ENCODE measurements around the gene CNOT11. TPM values are rescaled to one million over a fixed set of nuclear protein-coding genes. Genes with fewer than 3 reads are reported as not detected.
"Not testable (repeated sequence)": the region's sequence is repeated elsewhere in the genome, so short reads cannot be mapped to it uniquely, and the experiment has no call there.

The CNOT11 gene
- total RNA-seq = 31.8 TPM
- polyA plus RNA-seq (ENCODE audit: insufficient read depth in 1 of 8, insufficient read length in 8 of 8, low replicate concordance in 1 of 8) = 10 to 100 TPM; 29.8 to 42.4 (median 34.0) TPM
- long read RNA-seq, donor 1, partial matches to known transcripts = 0 of 4 reads
- long read RNA-seq, donor 1, other reads (novel, unspliced or antisense) = 0 of 4 reads
- long read RNA-seq, donor 2, partial matches to known transcripts = 0 of 3 reads
- long read RNA-seq, donor 2, other reads (novel, unspliced or antisense) = 0 of 3 reads
- long read RNA-seq, donor 3, transcript CNOT11-201 (7 exons, 2,599 nt) = major isoform, 16 of 23 reads
- long read RNA-seq, donor 3, partial matches to known transcripts = 6 of 23 reads
- long read RNA-seq, donor 3, other reads (novel, unspliced or antisense) = 0 of 23 reads
- long read RNA-seq, donor 4, partial matches to known transcripts = 0 of 3 reads
- long read RNA-seq, donor 4, other reads (novel, unspliced or antisense) = 0 of 3 reads
- long read RNA-seq, donor 5, transcript CNOT11-201 (7 exons, 2,599 nt) = major isoform, 20 of 59 reads
- long read RNA-seq, donor 5, partial matches to known transcripts = 39 of 59 reads
- long read RNA-seq, donor 5, other reads (novel, unspliced or antisense) = 0 of 59 reads
- long read RNA-seq, donor 6, transcript CNOT11-201 (7 exons, 2,599 nt) = major isoform, 13 of 27 reads
- long read RNA-seq, donor 6, partial matches to known transcripts = 8 of 27 reads
- long read RNA-seq, donor 6, other reads (novel, unspliced or antisense) = 5 of 27 reads
- long read RNA-seq, donor 7, transcript CNOT11-201 (7 exons, 2,599 nt) = major isoform, 8 of 8 reads
- long read RNA-seq, donor 7, partial matches to known transcripts = 0 of 8 reads
- long read RNA-seq, donor 7, other reads (novel, unspliced or antisense) = 0 of 8 reads
- long read RNA-seq, donor 8, partial matches to known transcripts = 17 of 21 reads
- long read RNA-seq, donor 8, other reads (novel, unspliced or antisense) = 0 of 21 reads
- long read RNA-seq, donor 9, partial matches to known transcripts = 15 of 19 reads
- long read RNA-seq, donor 9, other reads (novel, unspliced or antisense) = 0 of 19 reads
- long read RNA-seq, donor 10, transcript CNOT11-201 (7 exons, 2,599 nt) = major isoform, 9 of 10 reads
- long read RNA-seq, donor 10, partial matches to known transcripts = 0 of 10 reads
- long read RNA-seq, donor 10, other reads (novel, unspliced or antisense) = 0 of 10 reads
- long read RNA-seq, donor 11, transcript CNOT11-201 (7 exons, 2,599 nt) = major isoform, 11 of 23 reads
- long read RNA-seq, donor 11, partial matches to known transcripts = 12 of 23 reads
- long read RNA-seq, donor 11, other reads (novel, unspliced or antisense) = 0 of 23 reads

DNA sequence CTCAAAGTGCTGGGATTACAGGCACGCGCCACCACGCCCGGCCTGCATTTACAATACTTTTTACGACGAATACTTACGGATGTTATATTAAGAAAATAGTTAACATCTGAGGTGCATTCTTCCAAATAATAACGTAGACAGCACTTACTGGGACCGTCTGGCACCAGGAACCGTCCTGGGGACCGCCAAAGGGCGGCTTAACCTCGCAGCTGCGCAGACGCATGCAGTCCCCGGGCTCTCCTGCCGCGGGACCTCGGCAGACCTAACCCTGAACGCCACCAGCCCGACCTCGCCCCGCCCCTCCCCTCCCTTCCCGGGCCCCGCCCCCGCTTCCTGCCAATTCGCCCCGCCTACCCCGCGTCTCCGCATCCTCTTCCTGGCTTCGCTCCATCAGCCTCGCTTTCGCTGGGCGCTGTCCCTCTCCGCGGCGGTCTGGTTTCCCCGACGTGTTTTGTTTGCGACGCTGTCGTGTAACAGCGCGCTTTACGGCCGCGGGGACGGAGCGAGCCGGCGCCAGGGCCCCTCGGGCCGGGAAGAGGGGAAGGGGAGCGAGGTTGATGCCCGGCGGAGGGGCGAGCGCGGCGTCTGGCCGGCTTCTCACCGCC is at the start of gene CNOT11:
TSS of gene CNOT11 (plus strand) at position 479 of the 605 bp plus-strand sequence. CDS start at position 558, 79 bp downstream.
- 1% methylated on average over 46 of the region's 63 CpGs for WGBS (ENCODE audit: insufficient coverage)
- no peaks in the 10 kb centered on the region for H3K9me3 ChIP-seq (replicated peaks; ENCODE audit: control insufficient read depth, low read depth, low read length)
- H3K27ac ChIP-seq (ENCODE audit: low read length) = peak within 1 kb of the TSS; percentile 93
- H3K4me1 ChIP-seq (ENCODE audit: control insufficient read depth, insufficient read depth, low read length) = peaks cover 14% of the 10 kb centered on the region
- DNase-seq = peak; percentile 100
- H3K4me3 ChIP-seq (ENCODE audit: low read length) = peak within 1 kb of the TSS; percentile 96
- no peaks in the 10 kb centered on the region for H3K27me3 ChIP-seq (ENCODE audit: control insufficient read depth, insufficient read depth, low read length)
- H3K36me3 ChIP-seq (ENCODE audit: control insufficient read depth, insufficient read depth, low read length) = peaks cover 9% of the 10 kb centered on the region

GRCh38 chr2:101204400-101205115 is 48.1 kb upstream of the CNOT11 start:
- H3K36me3 ChIP-seq (ENCODE audit: control insufficient read depth, insufficient read depth, low read length) = no peaks in the 10 kb centered on the region
- H3K4me1 ChIP-seq (ENCODE audit: control insufficient read depth, insufficient read depth, low read length) = no peaks in the 10 kb centered on the region
- H3K27me3 ChIP-seq (ENCODE audit: control insufficient read depth, insufficient read depth, low read length) = no peaks in the 10 kb centered on the region
- WGBS (ENCODE audit: insufficient coverage) = 100% methylated on average over 1 of the region's 4 CpGs
- H3K4me3 ChIP-seq (ENCODE audit: low read length) = no peak overlapping the region
- H3K27ac ChIP-seq (ENCODE audit: low read length) = no peak overlapping the region
- DNase-seq = no peak
- H3K9me3 ChIP-seq (replicated peaks; ENCODE audit: control insufficient read depth, low read depth, low read length) = peaks cover under 1% of the 10 kb centered on the region

- WGBS (ENCODE audit: insufficient coverage) = 45% methylated on average over 10 of the region's 15 CpGs
- H3K9me3 ChIP-seq (replicated peaks; ENCODE audit: control insufficient read depth, low read depth, low read length) = peaks cover 3% of the 10 kb centered on the region
- H3K27me3 ChIP-seq (ENCODE audit: control insufficient read depth, insufficient read depth, low read length) = no peaks in the 10 kb centered on the region
- no peak overlapping the region for H3K27ac ChIP-seq (ENCODE audit: low read length)
- peak; percentile 88 for DNase-seq
- peak overlapping the region; percentile 17 for H3K4me3 ChIP-seq (ENCODE audit: low read length)
- no peaks in the 10 kb centered on the region for H3K4me1 ChIP-seq (ENCODE audit: control insufficient read depth, insufficient read depth, low read length)
- no peaks in the 10 kb centered on the region for H3K36me3 ChIP-seq (ENCODE audit: control insufficient read depth, insufficient read depth, low read length)
These were observed 46.9 kb upstream of the CNOT11 start for GRCh38 chr2:101205521-101206479.

GRCh38 chr2:101208830-101209229 is 43.9 kb upstream of the CNOT11 start:
- no CpG with 5 or more reads among the region's 4 CpGs for WGBS (ENCODE audit: insufficient coverage)
- H3K27me3 ChIP-seq (ENCODE audit: control insufficient read depth, insufficient read depth, low read length) = no peaks in the 10 kb centered on the region
- H3K9me3 ChIP-seq (replicated peaks; ENCODE audit: control insufficient read depth, low read depth, low read length) = peaks cover 3% of the 10 kb centered on the region
- no peak for DNase-seq
- H3K36me3 ChIP-seq (ENCODE audit: control insufficient read depth, insufficient read depth, low read length) = no peaks in the 10 kb centered on the region
- no peak overlapping the region for H3K4me3 ChIP-seq (ENCODE audit: low read length)
- H3K27ac ChIP-seq (ENCODE audit: low read length) = no peak overlapping the region
- no peaks in the 10 kb centered on the region for H3K4me1 ChIP-seq (ENCODE audit: control insufficient read depth, insufficient read depth, low read length)

DNA sequence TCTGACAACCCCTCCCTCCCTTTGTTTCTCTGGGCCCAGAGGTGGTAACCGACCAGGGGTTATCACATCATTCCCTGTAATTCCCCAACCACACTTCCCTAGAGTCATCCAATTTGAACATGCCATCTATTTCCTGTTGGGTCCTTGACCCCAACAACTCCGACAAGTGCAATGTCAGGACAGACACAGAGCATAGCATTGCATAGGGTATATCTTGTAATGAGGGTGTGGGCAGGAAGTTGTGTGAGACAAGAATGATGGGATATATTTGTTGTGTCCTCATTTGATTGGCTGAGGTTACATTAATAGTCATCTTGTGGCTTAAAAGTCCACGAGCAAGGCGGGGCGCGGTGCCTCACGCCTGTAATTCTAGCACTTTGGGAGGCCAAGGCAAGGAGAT is 33.4 kb upstream of the CNOT11 start:
- H3K27me3 ChIP-seq (ENCODE audit: control insufficient read depth, insufficient read depth, low read length) = no peaks in the 10 kb centered on the region
- no peaks in the 10 kb centered on the region for H3K9me3 ChIP-seq (replicated peaks; ENCODE audit: control insufficient read depth, low read depth, low read length)
- H3K4me3 ChIP-seq (ENCODE audit: low read length) = no peak overlapping the region
- no peaks in the 10 kb centered on the region for H3K4me1 ChIP-seq (ENCODE audit: control insufficient read depth, insufficient read depth, low read length)
- no peaks in the 10 kb centered on the region for H3K36me3 ChIP-seq (ENCODE audit: control insufficient read depth, insufficient read depth, low read length)
- no peak overlapping the region for H3K27ac ChIP-seq (ENCODE audit: low read length)
- DNase-seq = no peak
- WGBS (ENCODE audit: insufficient coverage) = 89% methylated on average over 7 of the region's 7 CpGs

DNA sequence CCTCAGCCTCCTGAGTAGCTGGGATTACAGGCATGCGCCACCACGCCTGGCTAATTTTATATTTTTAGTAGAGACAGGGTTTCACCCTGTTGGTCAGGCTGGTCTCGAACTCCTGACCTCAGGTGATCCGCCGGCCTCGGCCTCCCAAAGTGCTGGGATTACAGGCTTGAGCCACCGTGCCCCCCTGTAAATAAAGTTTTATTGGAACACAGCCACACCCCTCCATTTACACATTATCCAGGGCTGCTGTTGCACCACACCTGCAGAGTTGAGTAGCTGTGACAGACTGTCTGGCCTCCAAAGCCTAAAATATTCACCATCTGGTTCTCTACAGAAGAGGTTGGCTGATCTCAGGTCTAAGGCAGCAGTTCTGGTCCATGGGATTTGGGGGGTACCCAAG is 32.6 kb upstream of the CNOT11 start:
- not testable (repeated sequence) for H3K4me1 ChIP-seq (ENCODE audit: control insufficient read depth, insufficient read depth, low read length); H3K27me3 ChIP-seq (ENCODE audit: control insufficient read depth, insufficient read depth, low read length); H3K9me3 ChIP-seq (replicated peaks; ENCODE audit: control insufficient read depth, low read depth, low read length); H3K27ac ChIP-seq (ENCODE audit: low read length); H3K36me3 ChIP-seq (ENCODE audit: control insufficient read depth, insufficient read depth, low read length); H3K4me3 ChIP-seq (ENCODE audit: low read length); DNase-seq
- WGBS (ENCODE audit: insufficient coverage) = 79% methylated on average over 5 of the region's 7 CpGs

GRCh38 chr2:101223814-101224231 is 28.9 kb upstream of the CNOT11 start:
- WGBS (ENCODE audit: insufficient coverage) = 41% methylated on average over 7 of the region's 7 CpGs
- H3K4me3 ChIP-seq (ENCODE audit: low read length) = no peak overlapping the region

DNA sequence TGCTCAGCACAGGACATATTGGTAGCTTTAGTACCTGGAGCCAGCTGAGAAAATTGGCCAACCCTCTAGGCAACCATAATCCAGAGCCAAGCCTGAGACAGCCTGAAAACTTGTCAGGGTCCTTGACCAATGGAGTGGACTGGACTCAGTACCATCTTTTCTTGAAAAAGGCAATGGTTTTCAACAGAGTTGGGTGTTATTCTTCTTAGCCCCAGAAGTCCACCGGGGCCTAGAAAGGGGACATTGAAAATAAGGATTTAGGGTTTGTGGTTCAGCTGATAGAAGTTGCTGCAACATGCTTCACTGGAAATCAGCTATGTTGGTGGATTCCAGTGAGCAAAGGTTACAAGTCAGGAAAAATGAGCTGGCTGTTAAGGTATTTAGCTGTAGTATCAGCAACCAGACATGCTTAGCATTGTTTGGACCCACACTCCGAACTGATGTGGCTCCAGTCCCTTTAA is 22.1 kb upstream of the CNOT11 start:
- Histone ChIP-seq H3K27ac (ENCODE audit: low read length) (no peak overlapping the region), H3K4me1 (ENCODE audit: control insufficient read depth, insufficient read depth, low read length) (no peaks in the 10 kb centered on the region), H3K27me3 (ENCODE audit: control insufficient read depth, insufficient read depth, low read length) (no peaks in the 10 kb centered on the region), H3K36me3 (ENCODE audit: control insufficient read depth, insufficient read depth, low read length) (no peaks in the 10 kb centered on the region), H3K4me3 (ENCODE audit: low read length) (no peak overlapping the region), H3K9me3 (replicated peaks; ENCODE audit: control insufficient read depth, low read depth, low read length) (no peaks in the 10 kb centered on the region)
- 100% methylated on average over 1 of the region's 2 CpGs for WGBS (ENCODE audit: insufficient coverage)
- DNase-seq = no peak

More at GRCh38 chr2:101223814-101224231, 28.9 kb upstream of the CNOT11 start:
- Histone ChIP-seq H3K27ac (ENCODE audit: low read length) (no peak overlapping the region), H3K9me3 (replicated peaks; ENCODE audit: control insufficient read depth, low read depth, low read length) (no peaks in the 10 kb centered on the region), H3K4me1 (ENCODE audit: control insufficient read depth, insufficient read depth, low read length) (no peaks in the 10 kb centered on the region), H3K36me3 (ENCODE audit: control insufficient read depth, insufficient read depth, low read length) (no peaks in the 10 kb centered on the region), H3K27me3 (ENCODE audit: control insufficient read depth, insufficient read depth, low read length) (no peaks in the 10 kb centered on the region)
- DNase-seq = no peak

Measured in muscle of leg (tissue), 16 donors.